GM15510 (cell line): Measurements from ENCODE around the gene RBM47.

Experiments
- POLR2A ChIP-seq: IDR thresholded peaks from 3 replicates; pipeline ENCODE4 v1.6.1; 2011; ENCODE audit warnings: borderline replicate concordance; ENCODE audit not compliant: insufficient read length; ENCODE audit errors: extremely low read depth

Gene RBM47

GRCh38 chr4:40608628-40609027 lies 21.0 kb downstream of the RBM47 start:
- no peak for TF ChIP-seq POLR2A

- TF ChIP-seq POLR2A: no peak
Measured at GRCh38 chr4:40607221-40607620, 22.4 kb downstream of the RBM47 start.

- no peak for TF ChIP-seq POLR2A
Measured at GRCh38 chr4:40606239-40606767, 23.4 kb downstream of the RBM47 start.

DNA sequence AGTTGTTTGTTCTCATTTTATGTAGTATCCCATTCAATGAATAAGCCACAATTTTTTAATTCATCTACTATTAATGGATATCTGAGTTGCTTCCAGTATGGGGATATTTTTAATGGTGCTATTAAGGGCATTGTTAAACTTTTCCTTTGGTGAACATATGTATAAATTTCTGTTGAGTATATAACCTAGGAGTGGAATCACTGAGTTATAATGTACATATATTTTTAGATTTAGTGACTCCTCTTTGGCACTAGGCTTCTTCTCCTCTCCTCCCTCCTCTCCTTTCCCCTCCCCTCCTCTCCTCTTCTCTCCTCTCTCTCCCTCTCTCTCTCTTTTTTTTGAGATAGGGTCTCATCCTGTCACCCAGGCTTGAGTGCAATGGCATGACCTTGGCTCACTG lies 26.4 kb downstream of the RBM47 start:
- TF ChIP-seq POLR2A: no peak

DNA sequence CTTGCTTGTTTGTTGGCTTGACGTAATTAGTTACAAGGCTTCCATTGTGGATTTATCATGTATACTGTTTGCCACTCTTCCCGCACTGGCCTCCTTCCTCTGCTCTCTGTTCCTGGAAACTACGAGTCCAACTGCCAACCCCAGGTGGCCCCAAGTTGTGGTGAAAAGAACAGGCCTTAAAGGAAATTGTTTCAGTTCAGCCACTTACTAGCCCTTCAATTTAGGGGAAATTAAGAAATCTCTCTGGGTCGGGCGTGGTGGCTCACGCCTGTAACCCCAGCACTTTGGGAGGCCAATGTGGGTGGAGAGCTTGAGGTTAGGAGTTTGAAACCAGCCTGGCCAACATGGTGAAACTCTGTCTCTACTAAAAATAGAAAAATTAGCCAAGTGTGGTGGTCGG lies 28.0 kb downstream of the RBM47 start:
- no peak for TF ChIP-seq POLR2A

DNA sequence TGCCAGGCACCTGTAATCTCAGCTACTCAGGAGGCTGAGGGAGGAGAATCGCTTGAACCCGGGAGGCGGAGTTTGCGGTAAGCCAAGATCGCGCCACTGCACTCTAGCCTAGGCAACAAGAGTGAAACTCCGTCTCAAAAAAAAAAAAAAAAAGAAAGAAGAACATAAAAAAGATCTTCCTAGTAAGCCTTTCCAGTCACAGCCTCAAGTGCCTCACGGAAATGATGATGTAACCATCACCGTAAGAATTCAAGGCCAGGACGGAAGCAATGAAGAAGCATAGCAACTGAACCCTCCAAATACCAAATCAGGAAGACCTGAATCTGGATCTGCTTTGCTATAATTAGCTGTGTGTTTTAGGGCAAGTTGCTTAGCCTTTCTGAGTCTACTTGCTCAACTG lies 28.8 kb downstream of the RBM47 start:
- TF ChIP-seq POLR2A: no peak

GRCh38 chr4:40599431-40599830 lies 30.2 kb downstream of the RBM47 start:
- TF ChIP-seq POLR2A: no peak

DNA sequence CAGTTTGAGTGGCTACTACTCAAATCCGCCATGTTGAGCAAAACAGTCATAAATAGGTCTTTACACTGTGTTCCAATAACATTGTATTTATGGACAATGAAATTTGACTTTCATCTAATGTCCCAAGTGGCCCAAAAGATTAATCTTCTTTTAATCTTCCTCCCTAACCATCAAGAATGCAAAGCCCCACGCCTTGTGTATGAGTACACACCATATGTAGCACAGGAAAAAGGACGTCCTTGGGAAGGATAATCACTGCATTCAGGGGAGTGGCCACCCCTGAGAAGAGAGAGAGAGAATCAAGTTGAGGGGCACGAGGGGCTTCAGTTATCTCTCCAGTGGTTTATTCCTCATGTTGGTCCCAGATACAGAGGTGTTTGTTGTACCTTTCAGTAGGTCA lies 33.1 kb downstream of the RBM47 start:
- TF ChIP-seq POLR2A: no peak

DNA sequence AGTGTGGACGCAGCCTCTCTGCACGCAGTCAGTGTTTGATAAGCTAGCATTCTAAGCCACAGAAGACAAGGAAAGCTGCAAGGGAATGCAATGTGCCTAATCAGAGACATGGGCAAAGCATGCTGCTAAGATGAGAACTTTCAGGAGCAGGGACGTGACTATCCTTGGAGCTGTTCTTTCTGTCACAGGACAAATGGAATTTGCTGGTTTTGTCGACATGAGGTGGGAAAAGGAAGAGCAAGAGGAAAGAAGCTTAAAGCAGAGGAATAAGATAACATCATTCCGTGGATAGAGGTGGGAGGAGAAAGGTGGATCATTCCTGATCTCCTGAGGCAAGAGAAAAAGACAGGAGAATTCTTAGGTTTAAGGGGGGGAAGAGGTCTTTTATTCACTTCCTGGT lies 33.7 kb downstream of the RBM47 start:
- no peak for TF ChIP-seq POLR2A

- no peak for TF ChIP-seq POLR2A
Measured at GRCh38 chr4:40594261-40595178, 35.1 kb downstream of the RBM47 start.

GRCh38 chr4:40592034-40592433 lies 37.6 kb downstream of the RBM47 start:
- TF ChIP-seq POLR2A: no peak

GRCh38 chr4:40587826-40588225 lies 41.8 kb downstream of the RBM47 start:
- TF ChIP-seq POLR2A: no peak

DNA sequence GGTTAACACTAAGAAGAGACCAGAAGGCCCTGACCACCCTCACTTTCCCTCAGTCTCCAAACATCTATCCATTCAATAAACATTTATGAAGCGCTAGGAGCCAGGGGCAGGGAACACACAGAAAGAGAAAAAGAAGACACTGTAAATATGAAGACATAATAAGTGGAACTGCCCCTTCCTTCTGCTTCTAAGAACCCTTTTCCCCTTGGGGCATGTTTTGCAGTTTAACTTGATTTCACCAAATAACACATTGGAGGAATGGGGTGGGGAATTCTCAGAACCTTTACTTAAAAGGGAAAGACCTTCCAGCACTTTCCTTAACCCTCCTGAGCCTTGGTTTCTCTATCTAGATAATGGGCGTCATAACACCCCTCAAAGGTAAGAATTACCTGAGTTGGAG lies 42.3 kb downstream of the RBM47 start:
- TF ChIP-seq POLR2A: no peak

DNA sequence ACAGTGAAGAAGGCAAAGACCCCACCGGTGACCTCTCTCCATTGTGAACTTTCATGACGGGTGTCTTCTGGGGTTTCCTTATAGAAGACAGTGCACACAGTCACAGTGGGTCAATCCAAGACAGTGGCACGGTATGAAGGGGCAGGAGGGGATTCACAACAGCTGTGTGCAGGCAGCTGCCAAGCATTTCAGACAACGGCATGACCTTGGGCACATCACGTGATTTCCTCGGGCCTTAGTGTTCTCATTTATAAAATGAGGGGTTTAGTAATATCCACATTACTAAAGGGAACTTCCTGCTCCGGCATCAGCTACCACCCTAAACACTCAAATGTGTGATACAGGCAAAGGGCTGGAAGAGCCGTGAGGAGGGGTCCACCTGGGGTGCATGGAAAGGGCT lies 42.9 kb downstream of the RBM47 start:
- no peak for TF ChIP-seq POLR2A

DNA sequence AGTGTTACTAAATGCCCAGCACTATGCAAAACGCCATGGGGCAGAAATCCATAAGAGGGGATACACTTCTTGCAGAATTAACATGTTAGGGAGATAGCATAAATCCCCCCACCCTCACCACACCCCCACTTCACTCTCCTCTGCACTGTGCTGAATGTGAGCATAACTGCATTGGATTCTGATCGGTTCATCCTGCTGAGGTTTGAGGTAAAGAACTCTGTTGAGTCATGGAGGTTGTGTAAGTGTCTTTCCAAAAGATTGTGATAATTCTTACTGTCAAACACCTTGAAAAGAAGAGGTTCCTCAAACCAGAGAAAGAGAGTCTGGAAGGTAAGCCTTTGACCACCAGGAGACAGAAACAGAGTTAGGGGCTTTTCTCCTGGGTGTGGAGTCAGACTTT lies 43.6 kb downstream of the RBM47 start:
- TF ChIP-seq POLR2A: no peak

- no peak for TF ChIP-seq POLR2A
Measured at GRCh38 chr4:40585201-40585799, 44.4 kb downstream of the RBM47 start.
